Putamen (tissue), 1 donor: ENCODE data around the gene OGN.
A peak's percentile ranks its signal among the peaks of the same experiment; 100 is the strongest.
"Not testable (repeated sequence)": the region's sequence is repeated elsewhere in the genome, so short reads cannot be mapped to it uniquely, and the experiment has no call there.

ENCODE experiments used
- DNase-seq: peaks from one replicate; pipeline ENCODE4 v3.0.0-alpha.2; 2016; ENCODE audit warnings: low spot score

OGN gene

GRCh38 chr9:92404042-92404836 lies at the start of gene OGN:
OGN (minus strand) TSS chr9:92404578; CDS start chr9:92403407, 1,171 bp downstream.
- DNase-seq = no peak

- no peak for DNase-seq
Measured at GRCh38 chr9:92446536-92446935, 42.2 kb upstream of the OGN start.

GRCh38 chr9:92444841-92445240 lies 40.5 kb upstream of the OGN start:
- DNase-seq = no peak

- DNase-seq = no peak
Measured at GRCh38 chr9:92440751-92441046, 36.3 kb upstream of the OGN start.

GRCh38 chr9:92439921-92440750 lies 35.8 kb upstream of the OGN start:
- DNase-seq = no peak

- DNase-seq = no peak
Measured at GRCh38 chr9:92438900-92439526, 34.6 kb upstream of the OGN start.

GRCh38 chr9:92435263-92435662 lies 30.9 kb upstream of the OGN start:
- no peak for DNase-seq

- DNase-seq = no peak
Measured at GRCh38 chr9:92432972-92433548, 28.7 kb upstream of the OGN start.

GRCh38 chr9:92432350-92432749 lies 28.0 kb upstream of the OGN start:
- DNase-seq = peak; percentile 28

- DNase-seq = no peak
Measured at GRCh38 chr9:92429836-92430235, 25.5 kb upstream of the OGN start.

- DNase-seq = no peak
Measured at GRCh38 chr9:92426501-92427145, 22.2 kb upstream of the OGN start.

- no peak for DNase-seq
Measured at GRCh38 chr9:92425474-92425873, 21.1 kb upstream of the OGN start.

GRCh38 chr9:92424340-92424739 lies 20.0 kb upstream of the OGN start, which contains the start of gene OMD:
OMD (minus strand) TSS chr9:92424471; CDS start chr9:92417558, 6,913 bp downstream.
- no peak for DNase-seq

- DNase-seq = no peak
Measured at GRCh38 chr9:92423612-92424011, 19.2 kb upstream of the OGN start.

- DNase-seq = no peak
Measured at GRCh38 chr9:92422611-92423338, 18.4 kb upstream of the OGN start.

- DNase-seq = no peak
Measured at GRCh38 chr9:92414566-92414965, 10.2 kb upstream of the OGN start.

- not testable (repeated sequence) for DNase-seq
Measured at GRCh38 chr9:92411157-92411556, 6.8 kb upstream of the OGN start.

GRCh38 chr9:92408747-92409478 lies 4.5 kb upstream of the OGN start:
- no peak for DNase-seq

- DNase-seq = no peak
Measured at GRCh38 chr9:92407818-92408217, 3.4 kb upstream of the OGN start.

- peak; percentile 35 for DNase-seq
Measured at GRCh38 chr9:92406477-92406876, 2.1 kb upstream of the OGN start.

- no peak for DNase-seq
Measured at GRCh38 chr9:92405818-92406217, 1.4 kb upstream of the OGN start.
